ENCODE measurements around the gene IER3IP1. TPM values are rescaled to one million over a fixed set of nuclear protein-coding genes. Genes with fewer than 3 reads are reported as not detected.
A peak's percentile ranks its signal among the peaks of the same experiment; 100 is the strongest.
"Not testable (repeated sequence)": the region's sequence is repeated elsewhere in the genome, so short reads cannot be mapped to it uniquely, and the experiment has no call there.

IER3IP1 gene
- total RNA-seq, 1 experiment from 2014 or later: 29.2 TPM

- DNase-seq (ENCODE audit: low spot score): no peak
- in situ Hi-C loops (cut with HindIII; ENCODE audit: low sequenced_read_pairs): no loop called here
Observed at GRCh38 chr18:47166294-47166693, 9.9 kb downstream of the IER3IP1 start.

GRCh38 chr18:47163241-47163640 is 12.9 kb downstream of the IER3IP1 start:
- in situ Hi-C loops (cut with HindIII; ENCODE audit: low sequenced_read_pairs): no loop called here
- DNase-seq (ENCODE audit: low spot score): no peak

GRCh38 chr18:47160256-47160655 is 15.9 kb downstream of the IER3IP1 start:
- DNase-seq (ENCODE audit: low spot score): no peak
- in situ Hi-C loops (cut with HindIII; ENCODE audit: low sequenced_read_pairs): no loop called here

- in situ Hi-C loops (cut with HindIII; ENCODE audit: low sequenced_read_pairs); DNase-seq (ENCODE audit: low spot score): not testable (repeated sequence)
Observed at GRCh38 chr18:47158404-47158803, 17.8 kb downstream of the IER3IP1 start.

- DNase-seq (ENCODE audit: low spot score): no peak
- in situ Hi-C loops (cut with HindIII; ENCODE audit: low sequenced_read_pairs): no loop called here
Observed at GRCh38 chr18:47151439-47151838, 24.7 kb downstream of the IER3IP1 start.

- no peak for DNase-seq (ENCODE audit: low spot score)
- in situ Hi-C loops (cut with HindIII; ENCODE audit: low sequenced_read_pairs): no loop called here
Observed at GRCh38 chr18:47150824-47151366, 25.3 kb downstream of the IER3IP1 start.

GRCh38 chr18:47150029-47150823 is 25.9 kb downstream of the IER3IP1 start, which contains the start of gene HDHD2:
TSS of gene HDHD2 (minus strand) at chr18:47150500. CDS start at chr18:47136439, 14,061 bp downstream.
- in situ Hi-C loops (cut with HindIII; ENCODE audit: low sequenced_read_pairs): no loop called here
- DNase-seq (ENCODE audit: low spot score): peak; percentile 84

GRCh38 chr18:47149457-47150028 is 26.6 kb downstream of the IER3IP1 start:
- peak; percentile 38 for DNase-seq (ENCODE audit: low spot score)
- in situ Hi-C loops (cut with HindIII; ENCODE audit: low sequenced_read_pairs): no loop called here

GRCh38 chr18:47146206-47146605 is 30.0 kb downstream of the IER3IP1 start:
- peak; percentile 24 for DNase-seq (ENCODE audit: low spot score)
- in situ Hi-C loops (cut with HindIII; ENCODE audit: low sequenced_read_pairs): no loop called here

- no peak for DNase-seq (ENCODE audit: low spot score)
- in situ Hi-C loops (cut with HindIII; ENCODE audit: low sequenced_read_pairs): no loop called here
Observed at GRCh38 chr18:47143899-47144485, 32.2 kb downstream of the IER3IP1 start.

GRCh38 chr18:47143153-47143552 is 33.0 kb downstream of the IER3IP1 start:
- in situ Hi-C loops (cut with HindIII; ENCODE audit: low sequenced_read_pairs): no loop called here

GRCh38 chr18:47141289-47141688 is 34.9 kb downstream of the IER3IP1 start:
- in situ Hi-C loops (cut with HindIII; ENCODE audit: low sequenced_read_pairs): no loop called here
- no peak for DNase-seq (ENCODE audit: low spot score)

More at GRCh38 chr18:47143153-47143552, 33.0 kb downstream of the IER3IP1 start:
- no peak for DNase-seq (ENCODE audit: low spot score)

GRCh38 chr18:47121146-47121545 is 55.0 kb downstream of the IER3IP1 start:
- no peak for DNase-seq (ENCODE audit: low spot score)
- in situ Hi-C loops (cut with HindIII; ENCODE audit: low sequenced_read_pairs): no loop called here

- DNase-seq (ENCODE audit: low spot score): no peak
- in situ Hi-C loops (cut with HindIII; ENCODE audit: low sequenced_read_pairs): no loop called here
Observed at GRCh38 chr18:47120428-47120827, 55.7 kb downstream of the IER3IP1 start.

- DNase-seq (ENCODE audit: low spot score): no peak
- in situ Hi-C loops (cut with HindIII; ENCODE audit: low sequenced_read_pairs): no loop called here
Observed at GRCh38 chr18:47118981-47119380, 57.2 kb downstream of the IER3IP1 start.

- in situ Hi-C loops (cut with HindIII; ENCODE audit: low sequenced_read_pairs): no loop called here
- DNase-seq (ENCODE audit: low spot score): no peak
Observed at GRCh38 chr18:47115205-47115604, 61.0 kb downstream of the IER3IP1 start.

- DNase-seq (ENCODE audit: low spot score): no peak
- in situ Hi-C loops (cut with HindIII; ENCODE audit: low sequenced_read_pairs): no loop called here
Observed at GRCh38 chr18:47113796-47114540, 62.2 kb downstream of the IER3IP1 start.

- DNase-seq (ENCODE audit: low spot score): peak; percentile 22
- in situ Hi-C loops (cut with HindIII; ENCODE audit: low sequenced_read_pairs): no loop called here
Observed at GRCh38 chr18:47110492-47111274, 65.5 kb downstream of the IER3IP1 start.

GRCh38 chr18:47109720-47110119 is 66.4 kb downstream of the IER3IP1 start:
- DNase-seq (ENCODE audit: low spot score): no peak
- in situ Hi-C loops (cut with HindIII; ENCODE audit: low sequenced_read_pairs): no loop called here

Data from G401 (cell line).